IPS-11a (cell line): Measurements from ENCODE around the gene NECAB2.

Experiments
- H3K4me3 ChIP-seq: one replicate; pipeline ENCODE4 v1.5.1; 2013; ENCODE audit warnings: low read depth, low read length, control low read depth

NECAB2 gene

DNA sequence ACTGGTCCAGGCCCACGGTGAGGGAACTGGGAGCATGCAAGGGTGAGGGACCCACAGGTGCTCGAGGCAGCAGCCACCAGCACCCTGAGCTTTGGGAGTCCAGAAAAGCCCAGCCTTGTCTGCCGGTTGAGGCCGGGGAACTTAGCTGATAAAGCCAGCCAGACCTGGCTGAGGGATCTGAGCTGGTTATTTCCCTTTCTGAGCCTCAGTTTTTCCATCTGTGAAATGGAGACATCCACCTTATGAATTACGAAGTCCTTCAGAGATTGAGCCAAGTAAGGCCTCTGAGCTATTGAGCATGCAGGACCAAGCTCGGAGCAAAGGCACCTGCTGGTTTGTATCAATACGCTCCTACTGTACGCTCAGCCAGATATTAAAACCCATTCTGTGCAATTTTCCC, 13.8 kb downstream of the NECAB2 start:
- H3K4me3 ChIP-seq: no peak overlapping the region

- no peak overlapping the region for H3K4me3 ChIP-seq
These were observed 15.4 kb downstream of the NECAB2 start for GRCh38 chr16:83983491-83983890.

GRCh38 chr16:83989300-83989699, 21.3 kb downstream of the NECAB2 start:
- no peak overlapping the region for H3K4me3 ChIP-seq

DNA sequence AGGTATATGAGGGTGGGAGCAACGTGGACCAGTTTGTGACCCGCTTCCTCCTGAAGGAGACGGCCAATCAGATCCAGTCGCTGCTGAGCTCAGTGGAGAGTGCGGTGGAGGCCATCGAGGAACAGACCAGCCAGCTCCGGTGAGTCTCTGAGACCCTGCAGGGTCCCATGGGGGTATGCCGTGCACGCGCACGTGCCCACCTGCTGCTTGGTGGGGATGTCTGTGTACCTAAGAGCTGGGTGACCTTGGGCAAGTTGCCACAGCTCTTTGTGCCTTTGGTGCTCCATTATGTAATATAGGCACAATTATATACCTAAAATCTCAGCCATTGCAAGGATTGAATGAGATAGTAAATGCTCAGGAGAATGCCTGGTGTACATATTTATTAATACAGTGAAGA, 22.4 kb downstream of the NECAB2 start:
- no peak overlapping the region for H3K4me3 ChIP-seq

DNA sequence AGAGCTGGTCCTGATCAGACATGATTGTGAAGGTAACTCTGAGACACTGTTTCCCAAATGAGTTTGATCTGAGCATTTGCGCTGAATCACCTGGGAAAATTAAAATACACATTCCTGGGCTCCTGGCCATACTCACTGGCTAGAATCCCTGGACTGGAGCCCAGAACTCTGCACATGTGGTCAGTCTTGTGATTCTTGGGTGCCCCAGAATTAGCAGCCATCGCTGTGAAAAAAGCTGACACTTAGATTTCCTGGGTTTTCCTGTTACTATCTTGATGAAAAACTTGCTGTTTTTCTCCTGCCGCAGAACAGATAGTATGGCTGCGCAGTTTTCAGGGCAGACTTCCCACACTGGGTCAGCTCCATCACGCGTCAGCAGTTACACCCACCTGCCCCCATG, 24.6 kb downstream of the NECAB2 start:
- H3K4me3 ChIP-seq: no peak overlapping the region

- no peak overlapping the region for H3K4me3 ChIP-seq
These were observed 26.0 kb downstream of the NECAB2 start for GRCh38 chr16:83994087-83994486.

- no peak overlapping the region for H3K4me3 ChIP-seq
These were observed 26.7 kb downstream of the NECAB2 start for GRCh38 chr16:83994703-83995102.

- H3K4me3 ChIP-seq: no peak overlapping the region
These were observed 27.7 kb downstream of the NECAB2 start for GRCh38 chr16:83995754-83996153.

DNA sequence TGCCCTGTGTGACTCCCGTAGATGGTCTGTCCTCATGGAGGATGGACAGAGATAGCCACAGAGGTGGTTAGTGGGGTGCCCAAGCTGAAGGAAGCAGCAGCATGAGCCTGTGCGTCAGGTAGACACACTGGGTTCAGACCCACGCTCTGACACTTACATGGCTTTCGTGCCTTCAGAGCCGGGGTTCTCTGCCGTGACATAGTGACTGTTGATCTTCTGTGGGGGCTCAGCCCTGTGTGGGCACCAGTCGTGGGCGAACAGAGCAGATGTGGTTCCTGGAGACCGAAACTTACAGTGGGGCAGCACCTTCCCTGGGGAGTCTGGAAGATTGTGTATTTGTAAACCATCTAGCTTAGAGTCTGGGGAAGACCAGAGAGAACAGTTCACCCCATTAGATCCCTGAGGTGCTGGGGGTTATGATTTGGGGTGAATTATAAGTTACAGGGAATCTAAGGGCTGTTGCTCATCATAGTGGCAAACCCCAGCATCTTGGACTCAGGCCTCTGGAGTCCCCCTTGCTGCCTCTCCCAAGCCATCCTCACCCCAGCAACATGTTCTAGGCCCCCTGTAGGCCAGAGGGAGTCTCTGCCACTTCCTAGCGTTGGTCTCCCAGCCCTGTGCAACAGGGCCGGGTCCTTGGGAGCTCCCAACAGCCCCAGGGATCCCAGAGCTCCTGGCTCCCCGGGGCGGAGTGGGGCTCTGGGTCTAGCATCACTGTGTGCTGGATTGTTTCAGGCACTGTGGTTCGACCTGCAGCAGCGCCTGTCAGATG, 28.6 kb downstream of the NECAB2 start:
- H3K4me3 ChIP-seq: no peak overlapping the region

DNA sequence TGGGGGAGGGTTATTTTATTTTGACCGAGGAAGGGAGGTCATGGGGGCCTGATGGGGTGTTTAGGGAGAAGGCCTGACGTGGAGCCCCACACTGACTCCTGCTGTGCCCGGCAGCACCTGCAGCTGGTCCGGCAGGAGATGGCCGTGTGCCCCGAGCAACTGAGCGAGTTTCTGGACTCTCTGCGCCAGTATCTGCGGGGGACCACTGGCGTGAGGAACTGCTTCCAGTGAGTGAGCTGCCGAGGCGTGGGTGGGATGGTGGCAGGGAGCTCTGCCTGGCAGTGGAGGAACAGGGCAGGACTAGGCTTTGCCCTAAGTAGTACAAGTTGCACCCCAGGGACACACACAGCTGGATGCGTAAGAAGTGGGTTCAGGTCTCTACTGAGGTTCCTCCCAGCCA, 30.0 kb downstream of the NECAB2 start:
- no peak overlapping the region for H3K4me3 ChIP-seq

GRCh38 chr16:84000989-84001642, 33.1 kb downstream of the NECAB2 start:
- H3K4me3 ChIP-seq: no peak overlapping the region

DNA sequence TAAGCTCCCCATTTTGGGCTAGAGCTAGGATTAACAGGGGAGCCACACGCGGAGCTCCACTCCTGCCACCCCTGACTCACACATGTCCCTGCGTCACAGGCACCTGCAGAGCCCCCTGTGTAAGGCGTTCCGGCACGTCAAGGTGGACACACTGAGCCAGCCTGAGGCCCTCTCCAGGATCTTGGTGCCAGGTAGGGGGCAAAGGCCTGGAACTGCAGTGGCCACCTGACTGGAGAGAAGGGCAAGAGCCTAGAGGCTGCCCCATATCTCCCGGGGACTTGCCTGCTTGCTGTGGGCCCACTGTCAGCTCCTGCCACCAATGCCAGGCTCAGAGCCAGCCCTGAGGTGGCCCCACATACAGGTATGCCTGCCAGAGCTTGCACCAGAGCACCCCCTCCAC, 33.7 kb downstream of the NECAB2 start:
- no peak overlapping the region for H3K4me3 ChIP-seq

DNA sequence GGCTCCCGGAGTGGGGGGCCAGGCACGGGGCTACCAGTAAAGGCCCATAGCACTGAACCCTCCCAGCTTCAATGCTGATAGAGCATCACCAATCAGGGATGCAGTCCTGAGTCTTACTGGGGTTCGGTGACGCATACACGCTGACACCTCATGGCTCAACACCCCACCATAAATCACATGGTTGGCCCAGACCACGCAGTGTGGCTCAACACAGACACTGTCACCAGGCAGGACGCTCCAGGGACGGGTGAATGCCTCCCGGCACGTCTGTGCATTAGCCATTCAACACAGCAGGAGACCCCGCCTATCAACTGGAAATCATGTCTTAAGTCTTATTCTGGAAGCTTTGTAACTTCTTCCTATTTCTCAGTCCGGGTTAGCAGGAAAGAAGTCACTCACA, 35.0 kb downstream of the NECAB2 start:
- no peak overlapping the region for H3K4me3 ChIP-seq

- no peak overlapping the region for H3K4me3 ChIP-seq
These were observed 36.4 kb downstream of the NECAB2 start for GRCh38 chr16:84004442-84004841.

- no peak overlapping the region for H3K4me3 ChIP-seq
These were observed 37.3 kb downstream of the NECAB2 start for GRCh38 chr16:84005391-84005790.

- H3K4me3 ChIP-seq: no peak overlapping the region
These were observed 39.5 kb downstream of the NECAB2 start for GRCh38 chr16:84007520-84007919.

- H3K4me3 ChIP-seq: no peak overlapping the region
These were observed 39.9 kb downstream of the NECAB2 start for GRCh38 chr16:84007965-84008364.

DNA sequence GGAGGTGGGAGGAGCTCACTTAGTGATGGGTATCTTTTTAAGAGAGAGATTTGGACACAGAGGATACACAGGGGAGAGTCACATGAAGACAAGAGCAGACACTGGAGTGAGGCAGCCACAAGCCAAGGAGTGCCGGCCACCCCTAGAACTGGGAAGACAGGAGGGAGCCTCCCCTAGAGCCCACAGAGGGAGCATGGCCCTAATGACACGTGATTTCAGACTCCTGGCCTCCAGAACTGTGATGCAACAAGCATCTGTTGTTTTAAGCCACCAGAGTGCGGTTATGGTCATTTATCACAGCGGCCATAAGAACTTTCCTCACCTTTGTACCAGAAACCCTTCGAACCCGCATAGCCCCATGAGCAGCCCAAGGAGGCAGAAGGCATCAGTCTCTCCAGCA, 41.2 kb downstream of the NECAB2 start:
- H3K4me3 ChIP-seq: no peak overlapping the region

DNA sequence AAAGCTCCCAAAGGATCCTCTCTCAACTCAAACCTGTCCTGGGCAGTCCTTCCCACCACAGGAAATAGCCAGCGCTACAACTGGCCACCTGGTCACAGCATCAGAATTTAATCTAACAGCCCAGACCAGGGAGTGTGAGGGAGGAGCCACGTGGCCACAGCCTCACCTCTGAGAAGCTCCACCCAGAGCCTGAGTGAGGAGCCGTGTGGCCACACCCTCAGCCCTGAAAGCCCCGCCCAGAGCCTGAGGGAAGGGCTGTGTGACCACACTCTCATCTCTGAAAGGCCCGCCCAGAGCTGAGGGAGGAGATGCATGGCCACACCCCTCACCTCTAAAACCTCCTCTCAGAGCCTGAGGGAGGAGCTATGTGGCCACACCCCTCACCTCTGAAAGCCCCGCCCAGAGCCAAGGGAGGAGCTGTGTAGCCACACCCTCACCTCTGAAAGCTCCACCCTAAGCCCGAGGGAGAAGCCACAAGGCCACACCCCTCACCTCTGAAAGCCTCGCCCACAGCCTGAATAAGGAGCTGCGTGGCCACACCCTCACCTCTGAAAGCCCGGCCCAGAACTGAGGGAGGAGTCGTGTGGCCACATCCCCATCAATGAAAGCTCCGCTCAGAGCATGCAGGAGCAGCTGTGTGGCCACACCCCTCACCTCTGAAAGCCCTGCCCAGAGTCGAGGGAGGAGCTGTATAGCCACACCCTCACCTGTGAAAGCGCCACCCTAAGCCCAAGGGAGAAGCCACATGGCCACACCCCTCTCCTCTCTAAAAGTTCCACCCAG, 45.9 kb downstream of the NECAB2 start:
- no peak overlapping the region for H3K4me3 ChIP-seq

DNA sequence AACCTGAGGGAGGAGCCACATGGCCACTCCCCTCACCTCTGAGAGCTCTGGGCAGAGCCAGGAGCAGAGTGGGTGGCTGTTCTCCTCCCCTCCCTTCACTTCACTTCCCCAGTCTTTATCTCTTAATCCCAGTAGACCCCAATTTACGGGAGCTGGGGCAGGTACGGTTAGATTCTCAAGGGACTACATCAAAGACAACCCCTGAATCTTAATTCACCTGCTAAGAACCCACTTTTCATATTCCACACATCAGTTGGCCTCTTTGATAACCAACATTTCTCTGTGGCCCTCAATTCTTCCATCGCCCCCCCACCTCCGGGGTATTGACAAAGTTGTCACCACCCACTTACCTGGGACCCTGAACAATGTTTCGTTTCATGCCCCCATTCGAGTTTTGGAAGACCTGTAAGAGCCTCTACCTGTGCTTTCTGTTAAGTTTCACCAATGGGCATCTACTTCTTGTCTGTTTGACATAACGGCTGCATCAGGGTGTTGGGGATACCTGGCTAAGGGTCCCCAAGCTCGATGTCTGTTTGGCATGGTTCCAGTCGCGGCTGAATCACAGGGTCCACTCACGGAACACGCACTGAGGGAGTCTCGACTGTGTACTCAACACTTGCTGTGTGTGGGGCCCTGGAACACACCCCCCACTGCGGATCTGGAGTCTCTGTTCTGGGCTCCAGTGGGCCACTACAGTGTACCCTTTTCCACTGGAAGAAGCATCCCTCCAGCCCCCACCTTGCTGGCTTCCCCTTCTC, 46.7 kb downstream of the NECAB2 start:
- no peak overlapping the region for H3K4me3 ChIP-seq

DNA sequence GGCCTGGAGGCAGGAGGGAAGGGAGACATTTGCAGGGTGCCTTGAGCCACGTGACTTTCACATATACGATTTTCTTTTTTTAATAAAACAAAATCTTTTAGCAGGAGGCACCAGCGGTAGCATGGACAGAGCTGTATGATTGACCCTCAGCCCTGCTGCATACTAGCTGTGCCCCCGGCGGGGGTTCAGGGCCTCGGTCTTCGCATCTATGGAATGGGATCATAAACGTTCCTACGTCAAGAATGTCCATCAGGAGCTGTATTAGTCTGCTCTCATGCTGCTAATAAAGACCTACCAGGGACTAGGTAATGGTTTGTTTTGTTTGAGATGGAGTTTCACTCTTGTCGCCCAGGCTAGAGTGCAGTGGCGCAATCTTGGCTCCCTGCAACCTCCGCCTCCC, 47.4 kb downstream of the NECAB2 start:
- no peak overlapping the region for H3K4me3 ChIP-seq
